ENCODE results near the gene FLACC1.
A peak's percentile ranks its signal among the peaks of the same experiment; 100 is the strongest.
"Not testable (repeated sequence)": the region's sequence is repeated elsewhere in the genome, so short reads cannot be mapped to it uniquely, and the experiment has no call there.

The FLACC1 gene

GRCh38 chr2:201255408-201256033 lies 101.6 kb downstream of the FLACC1 start:
- DNase-seq (ENCODE audit: low spot score): no peak

- peak; percentile 60 for DNase-seq (ENCODE audit: low spot score)
These were observed 102.9 kb downstream of the FLACC1 start for GRCh38 chr2:201254081-201254730.

GRCh38 chr2:201250741-201251140 lies 106.4 kb downstream of the FLACC1 start:
- DNase-seq (ENCODE audit: low spot score): no peak

GRCh38 chr2:201249889-201250288 lies 107.3 kb downstream of the FLACC1 start:
- no peak for DNase-seq (ENCODE audit: low spot score)

- DNase-seq (ENCODE audit: low spot score): no peak
These were observed 108.8 kb downstream of the FLACC1 start for GRCh38 chr2:201248288-201248844.

GRCh38 chr2:201246280-201246679 lies 110.9 kb downstream of the FLACC1 start:
- no peak for DNase-seq (ENCODE audit: low spot score)

GRCh38 chr2:201244829-201245228 lies 112.3 kb downstream of the FLACC1 start:
- DNase-seq (ENCODE audit: low spot score): no peak

GRCh38 chr2:201242571-201243277 lies 114.4 kb downstream of the FLACC1 start:
- no peak for DNase-seq (ENCODE audit: low spot score)

- not testable (repeated sequence) for DNase-seq (ENCODE audit: low spot score)
These were observed 117.8 kb downstream of the FLACC1 start for GRCh38 chr2:201239167-201239935.
